Esophagus squamous epithelium (tissue), 5 donors: Measurements from ENCODE around the gene VSIG4. TPM values are rescaled to one million over a fixed set of nuclear protein-coding genes. Genes with fewer than 3 reads are reported as not detected.
"Not testable (repeated sequence)": the region's sequence is repeated elsewhere in the genome, so short reads cannot be mapped to it uniquely, and the experiment has no call there.

Experiments
- DNase-seq: peaks from one replicate; lab custom pipeline; 2025; lab: John Stamatoyannopoulos, UW
- H3K27ac ChIP-seq, 4 donors: fragments of 200-600 bp; sonication (generic); one replicate each; pipeline ENCODE4 v1.5.1; 2016 to 2019; ENCODE audit warnings: mild to moderate bottlenecking in 1 of 4
- H3K27me3 ChIP-seq, 4 donors: fragments of 200-600 bp; sonication (generic); 1 replicate in 3 of 4; 2 replicates in 1 of 4; pipeline versions ENCODE4 v1.5.1 to v1.6.0; 2017 to 2021; ENCODE audit warnings: antibody characterized with exemption in 1 of 4
- H3K36me3 ChIP-seq, 3 donors: fragments of 200-600 bp; sonication (generic); one replicate each; pipeline ENCODE4 v1.5.1; 2016 to 2019
- H3K4me1 ChIP-seq, 3 donors: fragments of 200-600 bp; sonication (generic); one replicate each; pipeline ENCODE4 v1.5.1; 2017 to 2019
- H3K4me3 ChIP-seq, 4 donors: fragments of 200-600 bp; sonication (generic); 1 replicate in 3 of 4; 2 replicates in 1 of 4; pipeline ENCODE4 v1.5.1; 2016 to 2019; ENCODE audit warnings: mild to moderate bottlenecking in 2 of 4, moderate library complexity in 1 of 4
- H3K9me3 ChIP-seq, 3 donors: fragments of 200-600 bp; sonication (generic); one replicate each; pipeline ENCODE4 v1.5.1; 2016 to 2019
- CTCF ChIP-seq, 6 experiments: fragments of 450-650 bp in 4 of 6; fragments of 200-600 bp in 2 of 6; sonication (generic) in 2 of 6; IDR thresholded peaks; one replicate each; pipeline ENCODE4 v1.5.1; 2016 to 2019; ENCODE audit warnings: antibody characterized with exemption in 6 of 6, mild to moderate bottlenecking in 4 of 6, moderate library complexity in 4 of 6
- POLR2A ChIP-seq, 4 donors: fragments of 450-650 bp; IDR thresholded peaks; one replicate each; pipeline ENCODE4 v1.6.1; 2017; ENCODE audit warnings: antibody characterized with exemption in 4 of 4, mild to moderate bottlenecking in 4 of 4, moderate library complexity in 3 of 4
- WGBS, 2 donors: methylation state at CpG; one replicate each; pipeline ENCODE4 v1.1.5; 2018; 5-methylcytosine and 5-hydroxymethylcytosine counted together
- intact Hi-C: fragments of 100-400 bp; cut with DNase I; formaldehyde crosslinking; loops from one replicate; pipeline ENCODE4 v1.15.0; 2022
- total RNA-seq, 4 donors: library from RNA; depleted of rRNA; stranded (reverse); fragments of >200 nt; gene quantifications; one replicate each; pipeline ENCODE4 v1.1.0, GENCODE V29; 2016
- donor health status: DM: yes; HTN: yes; CAD: no.

VSIG4 gene
- total RNA-seq, 4 donors from 2014 or later, result 1.7 to 84.3 (median 45.4) TPM

- H3K9me3 ChIP-seq, result no peaks in the 10 kb centered on the region
- H3K4me3 ChIP-seq, result no peak overlapping the region
- H3K27ac ChIP-seq, result no peak overlapping the region
- no peaks in the 10 kb centered on the region for H3K4me1 ChIP-seq
- TF ChIP-seq POLR2A (IDR thresholded peaks at IDR 0.05) (no peak), CTCF (IDR thresholded peaks at IDR 0.05) (no peak)
- intact Hi-C loops, result no loop called here
- H3K27me3 ChIP-seq, result no peaks in the 10 kb centered on the region
- DNase-seq, result no peak
- H3K36me3 ChIP-seq, result no peaks in the 10 kb centered on the region
These were observed 63.7 kb downstream of the VSIG4 start for GRCh38 chrX:65976161-65976560.

GRCh38 chrX:65975161-65975751 is 64.6 kb downstream of the VSIG4 start:
- H3K36me3 ChIP-seq, H3K27me3 ChIP-seq, intact Hi-C loops, H3K4me1 ChIP-seq, H3K4me3 ChIP-seq, H3K27ac ChIP-seq, H3K9me3 ChIP-seq, DNase-seq: not testable (repeated sequence)
- WGBS, 2 donors, result 92 to 100% methylated on average over 1 to 2 of the region's 38 CpGs

Other genes starting within 250 kb of the VSIG4 start
- 10 to 100 TPM in 1 of 4 donors, 1 to 10 TPM in 1, under 1 TPM in 2; 0.76 to 11.1 (median 1.7) TPM for gene HEPH, start 124.2 kb upstream of the VSIG4 start, total RNA-seq